MM.1S (cell line): ENCODE results near the gene ARHGAP42.

ENCODE experiments used
- DNase-seq: peaks from one replicate; pipeline ENCODE4 v3.0.0-alpha.2; 2015
- H2AFZ ChIP-seq: fragments of 300-600 bp; sonication (generic); 2 replicates; pipeline ENCODE4 v1.6.0; 2016; ENCODE audit warnings: antibody characterized with exemption, low read length
- H3F3A ChIP-seq: fragments of 300-600 bp; sonication (generic); 2 replicates; pipeline ENCODE4 v1.6.1; 2016; ENCODE audit warnings: mild to moderate bottlenecking, antibody characterized with exemption, low read length, moderate library complexity, mixed read lengths; ENCODE audit not compliant: insufficient read depth
- H3K27ac ChIP-seq: fragments of 300-600 bp; sonication (generic); 2 replicates; pipeline ENCODE4 v1.5.1; 2016; ENCODE audit warnings: mild to moderate bottlenecking, low read length
- H3K27me3 ChIP-seq: fragments of 300-600 bp; sonication (generic); replicated peaks from 2 replicates; pipeline ENCODE4 v1.6.0; 2016; ENCODE audit warnings: low read length; ENCODE audit not compliant: insufficient read depth
- H3K36me3 ChIP-seq: fragments of 300-600 bp; sonication (generic); replicated peaks from 2 replicates; pipeline ENCODE4 v1.6.1; 2016; ENCODE audit warnings: mild to moderate bottlenecking, low read length, mixed read lengths; ENCODE audit not compliant: insufficient read depth
- H3K4me1 ChIP-seq: fragments of 300-600 bp; sonication (generic); 2 replicates; pipeline ENCODE4 v1.6.1; 2016; ENCODE audit warnings: low read length, mixed read lengths
- H3K4me2 ChIP-seq: fragments of 300-600 bp; sonication (generic); 2 replicates; pipeline ENCODE4 v1.6.0; 2016; ENCODE audit warnings: low read depth, low read length
- H3K4me3 ChIP-seq: fragments of 300-600 bp; sonication (generic); 2 replicates; pipeline ENCODE4 v1.5.1; 2016; ENCODE audit warnings: low read length, mixed read lengths
- H3K79me2 ChIP-seq: fragments of 300-600 bp; sonication (generic); 2 replicates; pipeline ENCODE4 v1.6.1; 2016; ENCODE audit warnings: mixed run types, low read length, mixed read lengths
- H3K9ac ChIP-seq: fragments of 300-600 bp; sonication (generic); 2 replicates; pipeline ENCODE4 v1.6.1; 2016; ENCODE audit warnings: low read length, mixed read lengths
- H3K9me2 ChIP-seq: fragments of 300-600 bp; sonication (generic); replicated peaks from 2 replicates; pipeline ENCODE4 v1.6.1; 2016; ENCODE audit warnings: mild to moderate bottlenecking, low read length, mixed read lengths; ENCODE audit not compliant: insufficient read depth
- H3K9me3 ChIP-seq: fragments of 300-600 bp; sonication (generic); replicated peaks from 2 replicates; pipeline ENCODE4 v1.6.1; 2016; ENCODE audit warnings: mild to moderate bottlenecking, low read length, mixed read lengths; ENCODE audit not compliant: insufficient read depth
- H4K20me1 ChIP-seq: fragments of 300-600 bp; sonication (generic); 2 replicates; pipeline ENCODE4 v1.6.1; 2016; ENCODE audit warnings: mild to moderate bottlenecking, low read length, moderate library complexity, mixed read lengths; ENCODE audit not compliant: insufficient read depth
- CTCF ChIP-seq: fragments of 300-600 bp; sonication (generic); IDR thresholded peaks from 2 replicates; pipeline ENCODE4 v1.5.1; 2016; ENCODE audit warnings: antibody characterized with exemption, low read length, mixed read lengths
- EZH2 ChIP-seq: fragments of 300-600 bp; sonication (generic); optimal IDR thresholded peaks from 2 replicates; pipeline ENCODE3; 2017; ENCODE audit warnings: low read depth, mild to moderate bottlenecking, antibody characterized with exemption, low read length, mixed read lengths
- EZH2phosphoT487 ChIP-seq: fragments of 300-600 bp; sonication (generic); IDR thresholded peaks from 2 replicates; pipeline ENCODE4 v1.6.1; 2018; ENCODE audit warnings: antibody characterized with exemption, low read length

ARHGAP42 gene

GRCh38 chr11:100940111-100940510, 253.0 kb downstream of the ARHGAP42 start:
- H3K4me2 ChIP-seq, result no peak overlapping the region
- no peak overlapping the region for H3K9ac ChIP-seq
- H3K4me3 ChIP-seq, result no peak overlapping the region
- no peaks in the 10 kb centered on the region for H3K36me3 ChIP-seq
- no peak overlapping the region for H3K27ac ChIP-seq
- no peaks in the 10 kb centered on the region for H3K4me1 ChIP-seq
- no peaks in the 10 kb centered on the region for H3K27me3 ChIP-seq
- no peak for DNase-seq
- H2AFZ ChIP-seq, result no peak overlapping the region
- TF ChIP-seq EZH2 (no peak), CTCF (no peak), EZH2phosphoT487 (no peak)
- no peaks in the 10 kb centered on the region for H3F3A ChIP-seq
- no peaks in the 10 kb centered on the region for H3K9me3 ChIP-seq
- no peaks in the 10 kb centered on the region for H3K9me2 ChIP-seq
- H4K20me1 ChIP-seq, result no peaks in the 10 kb centered on the region
- no peaks in the 10 kb centered on the region for H3K79me2 ChIP-seq

GRCh38 chr11:100941033-100941432, 253.9 kb downstream of the ARHGAP42 start:
- no peaks in the 10 kb centered on the region for H3K36me3 ChIP-seq
- H3K9me3 ChIP-seq, result no peaks in the 10 kb centered on the region
- TF ChIP-seq EZH2 (no peak), EZH2phosphoT487 (no peak), CTCF (no peak)
- H4K20me1 ChIP-seq, result no peaks in the 10 kb centered on the region
- no peak overlapping the region for H3K27ac ChIP-seq
- H3K27me3 ChIP-seq, result no peaks in the 10 kb centered on the region
- no peaks in the 10 kb centered on the region for H3F3A ChIP-seq
- no peak for DNase-seq
- no peak overlapping the region for H3K4me2 ChIP-seq
- no peak overlapping the region for H2AFZ ChIP-seq
- no peaks in the 10 kb centered on the region for H3K4me1 ChIP-seq
- no peaks in the 10 kb centered on the region for H3K79me2 ChIP-seq
- H3K9ac ChIP-seq, result no peak overlapping the region
- no peak overlapping the region for H3K4me3 ChIP-seq
- no peaks in the 10 kb centered on the region for H3K9me2 ChIP-seq

GRCh38 chr11:100942016-100942415, 254.9 kb downstream of the ARHGAP42 start:
- no peaks in the 10 kb centered on the region for H3K4me1 ChIP-seq
- no peaks in the 10 kb centered on the region for H3K27me3 ChIP-seq
- no peak for TF ChIP-seq CTCF
- TF ChIP-seq EZH2phosphoT487, result no peak
- TF ChIP-seq EZH2, result no peak
- no peaks in the 10 kb centered on the region for H3F3A ChIP-seq
- no peak overlapping the region for H3K4me3 ChIP-seq
- H3K9me2 ChIP-seq, result no peaks in the 10 kb centered on the region
- H4K20me1 ChIP-seq, result no peaks in the 10 kb centered on the region
- no peaks in the 10 kb centered on the region for H3K36me3 ChIP-seq
- DNase-seq, result no peak
- H3K9ac ChIP-seq, result no peak overlapping the region
- H3K79me2 ChIP-seq, result no peaks in the 10 kb centered on the region
- H3K9me3 ChIP-seq, result no peaks in the 10 kb centered on the region
- H2AFZ ChIP-seq, result no peak overlapping the region
- no peak overlapping the region for H3K4me2 ChIP-seq
- no peak overlapping the region for H3K27ac ChIP-seq
